Rectal smooth muscle tissue (tissue), 1 donor: Measurements from ENCODE around the gene ZYX.
A peak's percentile ranks its signal among the peaks of the same experiment; 100 is the strongest.

ENCODE experiments used
- H3K27ac ChIP-seq: one replicate; pipeline ENCODE4 v1.7.0; 2013; ENCODE audit warnings: low read depth, low read length, inconsistent platforms
- H3K27me3 ChIP-seq: one replicate; pipeline ENCODE4 v1.7.0; 2013; ENCODE audit warnings: low read length; ENCODE audit not compliant: control insufficient read depth, insufficient read depth
- H3K36me3 ChIP-seq: one replicate; pipeline ENCODE4 v1.7.0; 2013; ENCODE audit warnings: low read length; ENCODE audit not compliant: control insufficient read depth, insufficient read depth
- H3K4me1 ChIP-seq: one replicate; pipeline ENCODE4 v1.7.0; 2013; ENCODE audit warnings: low read length; ENCODE audit not compliant: control insufficient read depth, insufficient read depth
- H3K4me3 ChIP-seq: one replicate; pipeline ENCODE4 v1.7.0; 2013; ENCODE audit warnings: low read length
- H3K9ac ChIP-seq: one replicate; pipeline ENCODE4 v1.7.0; 2013; ENCODE audit warnings: low read length

Gene ZYX

GRCh38 chr7:143368387-143368786, 12.8 kb upstream of the ZYX start:
- Histone ChIP-seq H3K27ac (no peak overlapping the region), H3K9ac (no peak overlapping the region), H3K4me1 (peaks cover 7% of the 10 kb centered on the region), H3K27me3 (no peaks in the 10 kb centered on the region), H3K4me3 (no peak overlapping the region), H3K36me3 (no peaks in the 10 kb centered on the region)

DNA sequence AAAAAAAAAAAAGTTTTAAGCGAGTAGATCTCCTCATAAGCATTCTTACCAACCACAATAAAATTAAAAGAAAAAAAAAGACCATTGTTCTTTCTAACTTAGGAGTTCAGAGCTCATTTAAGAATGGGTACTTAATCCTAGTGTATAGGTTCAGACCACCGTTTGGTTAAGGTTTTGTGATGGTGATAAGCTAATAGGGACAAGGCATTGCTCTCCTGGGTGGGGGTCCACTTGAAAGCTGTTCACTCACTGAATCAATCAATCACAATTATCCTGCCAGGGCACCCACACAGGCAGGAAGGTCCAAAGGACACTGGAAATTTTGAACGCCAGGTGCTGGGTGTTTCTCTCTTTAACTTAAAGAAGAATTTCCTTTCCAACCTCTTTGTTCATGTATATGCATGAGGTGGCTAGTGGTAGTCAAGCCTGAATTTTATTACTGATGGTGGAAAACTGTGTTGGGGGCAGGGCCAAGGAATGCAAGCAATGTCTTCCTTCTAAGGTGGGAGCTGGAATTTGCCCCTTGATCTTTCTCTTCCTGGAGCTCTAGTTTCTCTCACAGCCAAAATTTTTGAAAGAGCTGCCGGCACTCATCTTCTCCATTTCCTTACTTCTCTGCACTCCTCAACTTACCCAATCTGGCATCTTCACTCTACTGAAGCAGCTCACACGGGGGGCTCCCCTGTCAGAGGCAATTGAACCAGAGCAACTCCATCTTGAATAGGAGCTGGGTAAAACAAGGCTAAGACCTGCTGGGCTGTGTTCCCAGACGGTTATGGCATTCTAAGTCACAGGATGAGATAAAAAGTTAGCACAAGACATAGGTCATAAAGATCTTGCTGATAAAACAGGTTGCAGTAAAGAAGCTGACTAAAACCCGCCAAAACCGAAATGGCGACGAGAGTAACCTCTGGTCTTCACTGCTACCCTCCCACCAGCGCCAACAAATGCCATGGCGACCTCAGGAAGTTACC, 11.2 kb upstream of the ZYX start:
- Histone ChIP-seq H3K27ac (no peak overlapping the region), H3K9ac (no peak overlapping the region), H3K4me3 (no peak overlapping the region), H3K36me3 (no peaks in the 10 kb centered on the region), H3K27me3 (no peaks in the 10 kb centered on the region), H3K4me1 (peaks cover 7% of the 10 kb centered on the region)

DNA sequence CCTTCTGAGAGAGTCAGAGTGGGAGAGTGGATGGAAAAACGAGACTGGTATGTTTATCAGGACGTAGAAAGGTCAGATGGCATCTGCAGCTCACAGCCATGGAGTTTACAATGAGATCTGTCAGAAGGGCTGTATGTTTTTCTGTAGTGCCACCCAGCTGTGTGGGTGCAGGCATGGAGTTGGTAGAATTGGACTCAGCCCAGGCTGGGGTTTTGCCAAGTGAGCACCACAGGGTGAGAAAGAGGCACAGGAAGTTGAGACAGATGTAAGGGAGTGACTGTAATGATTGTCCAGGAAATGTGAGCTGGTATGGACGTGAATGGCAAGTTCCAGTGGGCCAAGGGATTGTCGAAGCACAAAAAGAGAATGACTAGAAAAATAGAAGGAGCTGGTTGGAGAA, 9.1 kb upstream of the ZYX start:
- peaks cover 15% of the 10 kb centered on the region for H3K4me1 ChIP-seq
- no peaks in the 10 kb centered on the region for H3K36me3 ChIP-seq
- H3K27me3 ChIP-seq = no peaks in the 10 kb centered on the region
- H3K4me3 ChIP-seq = no peak overlapping the region
- no peak overlapping the region for H3K27ac ChIP-seq
- H3K9ac ChIP-seq = no peak overlapping the region

GRCh38 chr7:143373255-143373794, 7.8 kb upstream of the ZYX start:
- Histone ChIP-seq H3K36me3 (no peaks in the 10 kb centered on the region), H3K27ac (no peak overlapping the region), H3K9ac (no peak overlapping the region), H3K27me3 (no peaks in the 10 kb centered on the region), H3K4me1 (peaks cover 14% of the 10 kb centered on the region), H3K4me3 (no peak overlapping the region)

GRCh38 chr7:143374561-143374960, 6.6 kb upstream of the ZYX start:
- H3K27ac ChIP-seq = no peak overlapping the region
- H3K36me3 ChIP-seq = no peaks in the 10 kb centered on the region
- no peaks in the 10 kb centered on the region for H3K27me3 ChIP-seq
- no peak overlapping the region for H3K4me3 ChIP-seq
- H3K4me1 ChIP-seq = peaks cover 13% of the 10 kb centered on the region
- no peak overlapping the region for H3K9ac ChIP-seq

DNA sequence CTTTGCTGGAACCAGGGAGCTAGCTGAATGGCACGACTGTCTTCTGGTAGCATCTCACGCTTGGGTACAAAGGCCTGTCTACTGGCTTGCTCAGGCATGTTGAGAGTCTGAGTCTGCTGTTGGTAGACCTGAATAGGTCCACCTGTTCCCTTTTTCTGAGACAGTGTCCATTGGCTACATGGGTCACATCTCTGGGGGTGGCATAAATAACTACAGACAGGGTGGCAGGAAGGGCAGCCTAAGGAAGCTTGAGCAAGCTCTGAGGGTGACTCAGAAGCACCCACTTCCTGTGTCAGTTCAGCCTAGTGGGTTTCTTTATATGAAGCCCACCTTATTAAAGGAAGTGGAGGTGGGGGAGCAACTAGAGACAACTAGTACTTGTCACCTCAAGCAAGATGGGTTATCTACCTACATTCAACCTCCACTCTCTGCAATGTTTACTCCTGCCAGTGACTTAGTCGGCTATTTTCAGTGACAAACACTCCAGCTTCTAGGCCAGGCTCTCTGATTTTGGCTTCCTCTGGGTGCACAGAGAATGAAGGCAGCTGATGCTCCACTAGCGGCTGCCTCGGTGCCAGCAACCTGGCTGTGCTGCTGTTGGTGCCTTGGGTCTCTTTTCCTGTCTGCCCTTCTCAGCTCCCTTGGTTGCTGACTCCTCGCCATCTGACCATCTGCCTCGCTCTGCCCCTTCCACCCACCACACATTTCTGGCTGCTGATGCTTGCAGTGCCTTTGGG, 5.7 kb upstream of the ZYX start:
- Histone ChIP-seq H3K4me3 (no peak overlapping the region), H3K27ac (peak overlapping the region; percentile 26), H3K9ac (no peak overlapping the region), H3K36me3 (no peaks in the 10 kb centered on the region), H3K27me3 (no peaks in the 10 kb centered on the region), H3K4me1 (peaks cover 13% of the 10 kb centered on the region)

DNA sequence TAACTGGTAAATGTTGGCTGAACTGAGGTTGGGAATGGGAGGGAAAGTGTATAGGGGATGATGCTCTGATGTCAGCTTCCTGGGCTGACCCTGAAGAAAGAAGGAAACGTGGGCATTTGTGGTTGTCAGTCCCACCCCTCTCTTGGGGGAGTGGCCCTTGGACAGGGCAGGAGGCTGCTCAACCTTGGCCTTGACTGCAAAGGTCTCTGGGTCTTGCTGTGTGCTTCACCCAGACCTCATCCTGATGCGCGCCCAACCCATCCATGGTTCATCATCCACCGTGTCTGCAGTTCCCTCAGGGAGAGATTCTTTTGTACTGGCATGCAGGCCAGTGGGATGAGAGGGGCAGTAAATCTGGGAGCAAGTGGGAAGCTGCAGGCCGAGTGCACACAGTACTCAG, 4.7 kb upstream of the ZYX start:
- Histone ChIP-seq H3K36me3 (no peaks in the 10 kb centered on the region), H3K4me3 (no peak overlapping the region), H3K27ac (peak overlapping the region; percentile 71), H3K9ac (no peak overlapping the region), H3K27me3 (no peaks in the 10 kb centered on the region), H3K4me1 (peaks cover 13% of the 10 kb centered on the region)

DNA sequence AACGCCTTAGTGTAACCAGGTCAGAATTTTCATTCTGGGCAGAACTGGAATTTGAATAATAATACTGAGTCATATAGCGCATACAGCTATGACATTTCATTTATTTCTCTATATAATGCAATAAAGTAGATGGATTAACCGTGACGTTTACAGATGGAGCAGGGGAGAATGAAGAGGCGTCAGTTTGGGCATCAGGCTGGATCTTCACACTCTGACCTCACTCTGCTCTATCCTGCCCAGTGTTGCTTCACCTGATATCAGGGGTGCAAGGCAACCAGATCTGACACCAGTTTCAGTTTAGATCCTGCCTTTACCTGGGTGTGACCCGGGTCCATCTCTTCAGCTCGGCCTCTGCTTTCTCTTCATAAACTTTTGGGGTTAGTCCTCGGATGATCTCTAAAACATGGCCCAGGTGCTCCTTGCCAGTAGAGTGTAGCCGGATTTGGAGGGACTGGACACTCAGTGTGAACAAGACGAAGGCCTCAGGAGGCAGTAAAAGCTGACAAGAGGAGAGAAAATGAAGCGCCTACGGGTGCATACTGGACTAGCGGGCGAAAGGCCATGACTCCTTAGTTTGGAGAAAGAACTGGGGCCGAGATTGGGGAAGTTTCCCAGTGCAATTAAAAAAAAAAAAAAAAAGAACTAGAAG, 1.4 kb upstream of the ZYX start:
- H3K9ac ChIP-seq = peak overlapping the region; percentile 28
- H3K27me3 ChIP-seq = no peaks in the 10 kb centered on the region
- peak overlapping the region; percentile 99 for H3K27ac ChIP-seq
- peaks cover 23% of the 10 kb centered on the region for H3K4me1 ChIP-seq
- H3K4me3 ChIP-seq = peak overlapping the region; percentile 78
- H3K36me3 ChIP-seq = no peaks in the 10 kb centered on the region

GRCh38 chr7:143380260-143380645, 892 bp upstream of the ZYX start:
- Histone ChIP-seq H3K36me3 (no peaks in the 10 kb centered on the region), H3K27ac (peak overlapping the region; percentile 99), H3K9ac (peak overlapping the region; percentile 93), H3K4me3 (peak overlapping the region; percentile 78), H3K4me1 (peaks cover 28% of the 10 kb centered on the region), H3K27me3 (no peaks in the 10 kb centered on the region)

DNA sequence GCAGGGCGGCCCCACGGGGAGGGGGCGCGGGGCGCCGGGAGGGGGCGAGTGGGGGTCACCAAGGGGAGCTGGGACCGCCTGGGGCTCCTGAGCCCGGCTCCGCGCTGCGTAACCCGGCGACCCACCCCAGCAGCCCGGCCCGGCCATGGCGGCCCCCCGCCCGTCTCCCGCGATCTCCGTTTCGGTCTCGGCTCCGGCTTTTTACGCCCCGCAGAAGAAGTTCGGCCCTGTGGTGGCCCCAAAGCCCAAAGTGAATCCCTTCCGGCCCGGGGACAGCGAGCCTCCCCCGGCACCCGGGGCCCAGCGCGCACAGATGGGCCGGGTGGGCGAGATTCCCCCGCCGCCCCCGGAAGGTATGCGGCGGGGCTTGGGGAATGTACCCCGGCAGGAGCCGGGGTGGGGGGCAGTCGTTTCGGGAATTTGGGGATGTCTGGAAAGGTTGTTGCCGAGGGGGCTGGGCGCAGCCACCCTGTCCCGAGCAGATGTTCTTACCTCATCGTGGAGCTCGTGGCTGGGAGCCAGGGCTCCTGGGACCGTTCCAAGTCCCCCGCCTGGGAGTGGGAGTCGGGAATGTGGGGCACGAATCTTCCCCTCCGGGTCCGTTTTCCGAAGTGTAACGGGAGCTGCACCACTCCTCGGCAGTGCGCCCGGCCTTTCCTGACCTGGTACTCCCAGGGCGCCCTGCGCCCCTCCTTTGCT, 431 bp downstream of the ZYX start:
- H3K4me1 ChIP-seq = peaks cover 35% of the 10 kb centered on the region
- H3K9ac ChIP-seq = peak overlapping the region; percentile 83
- H3K36me3 ChIP-seq = no peaks in the 10 kb centered on the region
- peak overlapping the region; percentile 85 for H3K4me3 ChIP-seq
- peak overlapping the region; percentile 99 for H3K27ac ChIP-seq
- H3K27me3 ChIP-seq = no peaks in the 10 kb centered on the region

DNA sequence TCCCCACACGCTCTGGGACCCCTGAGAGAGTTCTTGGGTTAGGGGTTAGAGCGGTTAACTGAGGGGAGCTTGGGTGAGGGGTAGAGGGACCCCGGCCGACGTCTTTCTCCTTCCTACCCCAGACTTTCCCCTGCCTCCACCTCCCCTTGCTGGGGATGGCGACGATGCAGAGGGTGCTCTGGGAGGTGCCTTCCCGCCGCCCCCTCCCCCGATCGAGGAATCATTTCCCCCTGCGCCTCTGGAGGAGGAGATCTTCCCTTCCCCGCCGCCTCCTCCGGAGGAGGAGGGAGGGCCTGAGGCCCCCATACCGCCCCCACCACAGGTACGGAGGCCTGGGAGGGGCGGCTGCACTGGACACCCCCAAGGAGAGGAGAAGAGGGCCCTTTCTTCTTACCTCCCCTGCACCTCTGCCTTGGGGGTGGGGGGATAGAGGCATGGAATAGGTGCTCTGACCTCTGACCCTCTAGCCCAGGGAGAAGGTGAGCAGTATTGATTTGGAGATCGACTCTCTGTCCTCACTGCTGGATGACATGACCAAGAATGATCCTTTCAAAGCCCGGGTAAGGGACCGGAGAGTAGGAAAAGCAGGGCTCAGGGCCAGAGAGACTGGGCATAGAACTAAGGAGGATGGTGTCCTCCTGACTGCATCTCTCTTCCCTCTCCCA, 1.1 kb downstream of the ZYX start:
- H3K9ac ChIP-seq = peak overlapping the region; percentile 83
- no peaks in the 10 kb centered on the region for H3K27me3 ChIP-seq
- H3K36me3 ChIP-seq = no peaks in the 10 kb centered on the region
- H3K27ac ChIP-seq = peak overlapping the region; percentile 99
- H3K4me3 ChIP-seq = peak overlapping the region; percentile 85
- H3K4me1 ChIP-seq = peaks cover 35% of the 10 kb centered on the region
